HEK293 (cell line): ENCODE measurements around the gene GTF2A1L.

Experiments
- CTCF ChIA-PET: fragments of 350-600 bp; formaldehyde crosslinking; extraction: SDS; loops from one replicate; lab custom pipeline; 2021; ENCODE audit warnings: antibody characterized with exemption; lab: Yijun Ruan, JAX
- POLR2A ChIA-PET: fragments of 300-600 bp; formaldehyde crosslinking; extraction: SDS; loops from one replicate; lab custom pipeline; 2020; ENCODE audit warnings: antibody characterized with exemption, inconsistent platforms; lab: Yijun Ruan, JAX
- H3K27ac ChIP-seq: fragments of 200-500 bp; sonication (Bioruptor generic); 2 replicates; pipeline ENCODE4 v1.5.1; 2014; ENCODE audit warnings: low read depth, low read length, control low read depth, inconsistent platforms; ENCODE audit errors: extremely low read depth
- H3K36me3 ChIP-seq, 2 experiments: fragments of 200-500 bp in 1 of 2; sonication (Bioruptor generic) in 1 of 2; 1 replicate in 1 of 2; 2 replicates in 1 of 2; pipeline ENCODE4 v1.5.1; 2014 to 2017; ENCODE audit warnings: inconsistent platforms in 2 of 2, low read length in 2 of 2; ENCODE audit not compliant: control insufficient read depth in 2 of 2, insufficient read depth in 1 of 2
- H3K4me1 ChIP-seq: fragments of 200-500 bp; sonication (Bioruptor generic); 2 replicates; pipeline ENCODE4 v1.5.1; 2014; ENCODE audit warnings: mild to moderate bottlenecking, low read length, inconsistent platforms; ENCODE audit not compliant: control insufficient read depth, insufficient read depth
- H3K4me3 ChIP-seq: 2 replicates; pipeline ENCODE4 v1.5.1; 2011; ENCODE audit warnings: low read depth, mild to moderate bottlenecking, control low read depth, low read length, moderate library complexity
- H3K9me3 ChIP-seq: fragments of 200-500 bp; sonication (Bioruptor generic); 2 replicates; pipeline ENCODE4 v1.5.1; 2014; ENCODE audit warnings: low read depth, low read length, inconsistent platforms; ENCODE audit not compliant: control insufficient read depth, insufficient read depth
- AEBP2 ChIP-seq: fragments of 450-650 bp; formaldehyde crosslinking; IDR thresholded peaks from 2 replicates; pipeline ENCODE4 v1.5.1; 2016; ENCODE audit warnings: missing biosample characterization, missing genetic modification characterization, borderline replicate concordance
- GLI4 ChIP-seq: fragments of 450-650 bp; formaldehyde crosslinking; IDR thresholded peaks from 2 replicates; pipeline ENCODE4 v1.5.1; 2016; ENCODE audit warnings: missing biosample characterization, missing genetic modification characterization
- GLIS1 ChIP-seq: fragments of 450-650 bp; formaldehyde crosslinking; IDR thresholded peaks from 2 replicates; pipeline ENCODE4 v1.5.1; 2016; ENCODE audit warnings: missing biosample characterization, missing genetic modification characterization
- KLF1 ChIP-seq: fragments of 450-650 bp; formaldehyde crosslinking; IDR thresholded peaks from 2 replicates; pipeline ENCODE4 v1.5.1; 2016; ENCODE audit warnings: missing biosample characterization, missing genetic modification characterization
- MEIS1 ChIP-seq: sonication (generic); formaldehyde crosslinking; IDR thresholded peaks from 2 replicates; pipeline ENCODE4 v1.8.1; 2022; ENCODE audit warnings: missing genetic modification reagents, mild to moderate bottlenecking, borderline replicate concordance
- OSR2 ChIP-seq: fragments of 450-650 bp; formaldehyde crosslinking; IDR thresholded peaks from 2 replicates; pipeline ENCODE4 v1.5.1; 2016; ENCODE audit warnings: missing biosample characterization, missing genetic modification characterization
- TSHZ1 ChIP-seq: fragments of 450-650 bp; formaldehyde crosslinking; IDR thresholded peaks from 2 replicates; pipeline ENCODE4 v1.5.1; 2016; ENCODE audit warnings: missing biosample characterization, missing genetic modification characterization, borderline replicate concordance
- ZNF132 ChIP-seq: fragments of 450-650 bp; formaldehyde crosslinking; IDR thresholded peaks from 2 replicates; pipeline ENCODE4 v1.5.1; 2017; ENCODE audit warnings: missing biosample characterization, missing genetic modification characterization, borderline replicate concordance
- ZNF157 ChIP-seq: fragments of 450-650 bp; formaldehyde crosslinking; IDR thresholded peaks from 2 replicates; pipeline ENCODE4 v1.5.1; 2016; ENCODE audit warnings: missing biosample characterization, missing genetic modification characterization
- ZNF2 ChIP-seq: fragments of 450-650 bp; formaldehyde crosslinking; IDR thresholded peaks from 2 replicates; pipeline ENCODE4 v1.5.1; 2016; ENCODE audit warnings: missing biosample characterization, missing genetic modification characterization
- ZNF354C ChIP-seq: fragments of 450-650 bp; formaldehyde crosslinking; IDR thresholded peaks from 2 replicates; pipeline ENCODE4 v1.5.1; 2016; ENCODE audit warnings: missing biosample characterization, missing genetic modification characterization, low read depth, borderline replicate concordance
- ZNF362 ChIP-seq: fragments of 450-650 bp; formaldehyde crosslinking; IDR thresholded peaks from 2 replicates; pipeline ENCODE4 v1.5.1; 2016; ENCODE audit warnings: missing biosample characterization, missing genetic modification characterization
- ZNF423 ChIP-seq: fragments of 450-650 bp; formaldehyde crosslinking; IDR thresholded peaks from 2 replicates; pipeline ENCODE4 v1.5.1; 2016; ENCODE audit warnings: missing biosample characterization, missing genetic modification characterization
- ZNF560 ChIP-seq: fragments of 450-650 bp; formaldehyde crosslinking; IDR thresholded peaks from 2 replicates; pipeline ENCODE4 v1.5.1; 2017; ENCODE audit warnings: missing biosample characterization, missing genetic modification characterization, borderline replicate concordance
- ZNF621 ChIP-seq: fragments of 450-650 bp; formaldehyde crosslinking; IDR thresholded peaks from 2 replicates; pipeline ENCODE4 v1.5.1; 2017; ENCODE audit warnings: missing biosample characterization, missing genetic modification characterization
- ZSCAN18 ChIP-seq: fragments of 450-650 bp; formaldehyde crosslinking; IDR thresholded peaks from 2 replicates; pipeline ENCODE4 v1.5.1; 2016; ENCODE audit warnings: missing biosample characterization, missing genetic modification characterization
- TF ChIP-seq, protein P1 (sequence below): fragments of 450-650 bp; formaldehyde crosslinking; IDR thresholded peaks from 2 replicates; pipeline ENCODE4 v1.5.1; 2016; ENCODE audit warnings: missing biosample characterization, missing genetic modification characterization

GTF2A1L gene

DNA sequence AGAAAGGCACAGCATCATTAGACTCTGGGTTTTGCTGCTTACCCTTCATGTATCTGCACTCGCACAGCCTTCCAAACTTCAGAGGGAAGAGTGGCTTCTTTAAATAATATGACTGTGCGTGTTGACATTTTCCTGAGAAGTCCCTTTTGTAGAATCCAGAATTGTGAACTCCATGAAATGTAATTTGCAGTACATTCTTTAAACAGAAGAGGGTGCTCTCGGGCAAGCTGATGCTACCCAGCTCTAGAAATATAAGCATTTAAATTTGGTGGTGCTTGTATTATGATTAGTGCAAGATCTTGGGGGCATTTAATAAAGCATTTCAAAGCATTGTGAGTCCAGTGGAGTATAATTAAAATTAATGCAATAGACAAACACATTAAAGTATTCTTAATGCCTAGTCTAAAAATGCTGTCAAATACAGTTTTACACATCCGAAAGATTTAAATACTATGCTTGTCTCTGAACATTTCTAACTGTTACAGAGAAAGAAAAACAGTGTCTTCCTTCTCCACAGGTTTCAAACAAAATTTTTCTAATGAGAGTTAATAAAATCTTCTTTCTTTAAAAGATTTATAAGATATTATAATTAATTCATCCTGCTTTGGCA, 17.3 kb upstream of the GTF2A1L start (continued):
- no peak for TF ChIP-seq ZNF354C (tag by site-specific recombination)

- CTCF ChIA-PET, result interaction anchor here (0.6 to 1.6 kb wide), 5 partner anchors 13 to 1802 kb away, joined by 4 to 5 read pairs (median 4); no protein-coding TSS in a partner anchor
- Histone ChIP-seq H3K36me3 (peaks cover 0 to 6% of the 10 kb centered on the region in 2 experiments; a peak in 1 of 3 replicates), H3K27ac (no peak overlapping the region)
Observed at GRCh38 chr2:48600917-48601316, 16.7 kb upstream of the GTF2A1L start.

More at GRCh38 chr2:48600917-48601316, 16.7 kb upstream of the GTF2A1L start:
- TF ChIP-seq MEIS1, result no peak
- no peak for TF ChIP-seq ZNF621
- TF ChIP-seq ZSCAN18, result no peak
- no peak for TF ChIP-seq ZNF2 (tag by site-specific recombination)
- no peak for TF ChIP-seq AEBP2
- TF ChIP-seq ZNF423, result no peak
- TF ChIP-seq, protein P1, sequence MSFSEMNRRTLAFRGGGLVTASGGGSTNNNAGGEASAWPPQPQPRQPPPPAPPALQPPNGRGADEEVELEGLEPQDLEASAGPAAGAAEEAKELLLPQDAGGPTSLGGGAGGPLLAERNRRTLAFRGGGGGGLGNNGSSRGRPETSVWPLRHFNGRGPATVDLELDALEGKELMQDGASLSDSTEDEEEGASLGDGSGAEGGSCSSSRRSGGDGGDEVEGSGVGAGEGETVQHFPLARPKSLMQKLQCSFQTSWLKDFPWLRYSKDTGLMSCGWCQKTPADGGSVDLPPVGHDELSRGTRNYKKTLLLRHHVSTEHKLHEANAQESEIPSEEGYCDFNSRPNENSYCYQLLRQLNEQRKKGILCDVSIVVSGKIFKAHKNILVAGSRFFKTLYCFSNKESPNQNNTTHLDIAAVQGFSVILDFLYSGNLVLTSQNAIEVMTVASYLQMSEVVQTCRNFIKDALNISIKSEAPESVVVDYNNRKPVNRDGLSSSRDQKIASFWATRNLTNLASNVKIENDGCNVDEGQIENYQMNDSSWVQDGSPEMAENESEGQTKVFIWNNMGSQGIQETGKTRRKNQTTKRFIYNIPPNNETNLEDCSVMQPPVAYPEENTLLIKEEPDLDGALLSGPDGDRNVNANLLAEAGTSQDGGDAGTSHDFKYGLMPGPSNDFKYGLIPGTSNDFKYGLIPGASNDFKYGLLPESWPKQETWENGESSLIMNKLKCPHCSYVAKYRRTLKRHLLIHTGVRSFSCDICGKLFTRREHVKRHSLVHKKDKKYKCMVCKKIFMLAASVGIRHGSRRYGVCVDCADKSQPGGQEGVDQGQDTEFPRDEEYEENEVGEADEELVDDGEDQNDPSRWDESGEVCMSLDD (tag by site-specific recombination), result no peak
- no peak for TF ChIP-seq ZNF362 (tag by site-specific recombination)
- no peak for TF ChIP-seq GLI4 (tag by site-specific recombination)
- TF ChIP-seq ZNF157 (tag by site-specific recombination), result no peak
- no peak for TF ChIP-seq OSR2 (tag by site-specific recombination)
- no peak for TF ChIP-seq ZNF560
- no peak for TF ChIP-seq ZNF132 (tag by site-specific recombination)
- TF ChIP-seq GLIS1 (tag by site-specific recombination), result no peak
- no peak for TF ChIP-seq KLF1 (tag by site-specific recombination)
- TF ChIP-seq TSHZ1 (tag by site-specific recombination), result no peak
- POLR2A ChIA-PET, result no interaction called here
- Histone ChIP-seq H3K9me3 (no peaks in the 10 kb centered on the region), H3K4me3 (no peak overlapping the region), H3K4me1 (no peaks in the 10 kb centered on the region)
